Measurements from ENCODE around the gene ARHGAP42.

GRCh38 chr11:100902454-100903141, 215.5 kb downstream of the ARHGAP42 start:
- TF ChIP-seq CTCF (IDR thresholded peaks at IDR 0.05 in 8 of 11, conservative IDR thresholded peaks at IDR 0.05 in 3 of 11) (no peak), POLR2A (IDR thresholded peaks at IDR 0.05) (no peak), POLR2AphosphoS5 (IDR thresholded peaks at IDR 0.05) (no peak)

Data from spleen (tissue), 7 donors.